Measurements from ENCODE around the gene ZNF814. TPM values are rescaled to one million over a fixed set of nuclear protein-coding genes. Genes with fewer than 3 reads are reported as not detected.

Gene ZNF814
- total RNA-seq, 1 donor from 2014 or later = 6.8 TPM

- FAIRE-seq (no peak), DNase-seq (ENCODE audit: low read depth) (no peak)
- no peaks in the 10 kb centered on the region for H3K27me3 ChIP-seq (ENCODE audit: control insufficient read depth, insufficient read depth, low read length)
- peak overlapping the region; percentile 80 for H3K4me3 ChIP-seq (ENCODE audit: low read depth, low read length)
- no peaks in the 10 kb centered on the region for H3K36me3 ChIP-seq (ENCODE audit: control insufficient read depth, insufficient read depth, low read length)
- TF ChIP-seq CTCF (IDR thresholded peaks at IDR 0.05; ENCODE audit: insufficient read depth, low read length, severe bottlenecking) = no peak
Observed at GRCh38 chr19:57820599-57820998, 68.2 kb downstream of the ZNF814 start.

- TF ChIP-seq CTCF (IDR thresholded peaks at IDR 0.05; ENCODE audit: insufficient read depth, low read length, severe bottlenecking) = peak; percentile 19
- Histone ChIP-seq H3K4me3 (ENCODE audit: low read depth, low read length) (peak overlapping the region; percentile 80), H3K27me3 (ENCODE audit: control insufficient read depth, insufficient read depth, low read length) (no peaks in the 10 kb centered on the region), H3K36me3 (ENCODE audit: control insufficient read depth, insufficient read depth, low read length) (no peaks in the 10 kb centered on the region)
- FAIRE-seq (no peak), DNase-seq (ENCODE audit: low read depth) (peak; percentile 96)
Observed at GRCh38 chr19:57819475-57820148, 69.2 kb downstream of the ZNF814 start.

- no peak for TF ChIP-seq CTCF (IDR thresholded peaks at IDR 0.05; ENCODE audit: insufficient read depth, low read length, severe bottlenecking)
- DNase-seq (ENCODE audit: low read depth) = no peak
- Histone ChIP-seq H3K4me3 (ENCODE audit: low read depth, low read length) (no peak overlapping the region), H3K27me3 (ENCODE audit: control insufficient read depth, insufficient read depth, low read length) (no peaks in the 10 kb centered on the region), H3K36me3 (ENCODE audit: control insufficient read depth, insufficient read depth, low read length) (no peaks in the 10 kb centered on the region)
- FAIRE-seq = no peak
Observed at GRCh38 chr19:57818378-57818777, 70.5 kb downstream of the ZNF814 start.

GRCh38 chr19:57817976-57818375 is 70.9 kb downstream of the ZNF814 start:
- no peak overlapping the region for H3K4me3 ChIP-seq (ENCODE audit: low read depth, low read length)
- no peak for DNase-seq (ENCODE audit: low read depth)
- no peak for TF ChIP-seq CTCF (IDR thresholded peaks at IDR 0.05; ENCODE audit: insufficient read depth, low read length, severe bottlenecking)
- no peaks in the 10 kb centered on the region for H3K36me3 ChIP-seq (ENCODE audit: control insufficient read depth, insufficient read depth, low read length)
- FAIRE-seq = no peak
- no peaks in the 10 kb centered on the region for H3K27me3 ChIP-seq (ENCODE audit: control insufficient read depth, insufficient read depth, low read length)

GRCh38 chr19:57816652-57817051 is 72.2 kb downstream of the ZNF814 start:
- Histone ChIP-seq H3K27me3 (ENCODE audit: control insufficient read depth, insufficient read depth, low read length) (no peaks in the 10 kb centered on the region), H3K4me3 (ENCODE audit: low read depth, low read length) (no peak overlapping the region), H3K36me3 (ENCODE audit: control insufficient read depth, insufficient read depth, low read length) (no peaks in the 10 kb centered on the region)
- DNase-seq (ENCODE audit: low read depth) (no peak), FAIRE-seq (no peak)
- no peak for TF ChIP-seq CTCF (IDR thresholded peaks at IDR 0.05; ENCODE audit: insufficient read depth, low read length, severe bottlenecking)

Data from bronchial epithelial cell (primary cell).